ENCODE data around the gene RRAS. TPM values are rescaled to one million over a fixed set of nuclear protein-coding genes. Genes with fewer than 3 reads are reported as not detected.

The RRAS gene
- total RNA-seq, 2 donors from 2014 or later = 11.3 to 13.5 TPM

GRCh38 chr19:49681830-49682229 lies 41.9 kb upstream of the RRAS start:
- Mint-ChIP-seq H3K9me3 (no peaks in the 10 kb centered on the region), H3K36me3 (ENCODE audit: insufficient read depth in 2 of 2) (peaks cover 9 to 30% of the 10 kb centered on the region in 2 donors), H3K4me3 (no peak overlapping the region), H3K27ac (no peak overlapping the region), H3K4me1 (ENCODE audit: low read depth) (peaks cover 41% of the 10 kb centered on the region), H3K27me3 (ENCODE audit: low read depth) (no peaks in the 10 kb centered on the region)
- no peak for DNase-seq
- no peak for ATAC-seq (replicated peaks in 1 of 2)

GRCh38 chr19:49680421-49681351 lies 40.7 kb upstream of the RRAS start:
- ATAC-seq (replicated peaks in 1 of 2) = peak in 1 of 2 donors; percentile 9
- no peaks in the 10 kb centered on the region for H3K27me3 Mint-ChIP-seq (ENCODE audit: low read depth)
- H3K9me3 Mint-ChIP-seq = no peaks in the 10 kb centered on the region
- H3K4me1 Mint-ChIP-seq (ENCODE audit: low read depth) = peaks cover 50% of the 10 kb centered on the region
- no peak overlapping the region for H3K27ac Mint-ChIP-seq
- peaks cover 9 to 29% of the 10 kb centered on the region in 2 donors for H3K36me3 Mint-ChIP-seq (ENCODE audit: insufficient read depth in 2 of 2)
- DNase-seq = peak; percentile 95 to 97
- H3K4me3 Mint-ChIP-seq = peak overlapping the region; percentile 90 to 97

- H3K4me1 Mint-ChIP-seq (ENCODE audit: low read depth) = peaks cover 50% of the 10 kb centered on the region
- H3K27ac Mint-ChIP-seq = peak overlapping the region; percentile 22
- ATAC-seq (replicated peaks in 1 of 2) (no peak), DNase-seq (no peak)
- peaks cover 9 to 23% of the 10 kb centered on the region in 2 donors for H3K36me3 Mint-ChIP-seq (ENCODE audit: insufficient read depth in 2 of 2)
- H3K4me3 Mint-ChIP-seq = peak overlapping the region; percentile 90 to 97
- H3K27me3 Mint-ChIP-seq (ENCODE audit: low read depth) = no peaks in the 10 kb centered on the region
- no peaks in the 10 kb centered on the region for H3K9me3 Mint-ChIP-seq
Observed at GRCh38 chr19:49679771-49680413, 39.9 kb upstream of the RRAS start.

- Mint-ChIP-seq H3K4me3 (peak overlapping the region; percentile 90 to 97), H3K27ac (peak overlapping the region; percentile 46), H3K36me3 (ENCODE audit: insufficient read depth in 2 of 2) (peaks cover 8 to 21% of the 10 kb centered on the region in 2 donors), H3K4me1 (ENCODE audit: low read depth) (peaks cover 50% of the 10 kb centered on the region), H3K9me3 (no peaks in the 10 kb centered on the region), H3K27me3 (ENCODE audit: low read depth) (no peaks in the 10 kb centered on the region)
- ATAC-seq (replicated peaks in 1 of 2) = no peak
- no peak for DNase-seq
Observed at GRCh38 chr19:49678985-49679770, 39.2 kb upstream of the RRAS start.

GRCh38 chr19:49677901-49678674 lies 38.1 kb upstream of the RRAS start:
- no peaks in the 10 kb centered on the region for H3K9me3 Mint-ChIP-seq
- peak overlapping the region; percentile 92 for H3K27ac Mint-ChIP-seq

GRCh38 chr19:49677231-49677900 lies 37.4 kb upstream of the RRAS start, which contains the start of gene PRMT1:
PRMT1 (plus strand) TSS chr19:49677271; CDS start chr19:49677281, 10 bp downstream.
- Mint-ChIP-seq H3K4me1 (ENCODE audit: low read depth) (peaks cover 53% of the 10 kb centered on the region), H3K9me3 (no peaks in the 10 kb centered on the region), H3K36me3 (ENCODE audit: insufficient read depth in 2 of 2) (peaks cover under 1 to 15% of the 10 kb centered on the region in 2 donors), H3K27me3 (ENCODE audit: low read depth) (no peaks in the 10 kb centered on the region), H3K4me3 (peak within 1 kb of the TSS; percentile 90 to 97), H3K27ac (peak within 1 kb of the TSS; percentile 94)
- peak; percentile 14 to 26 for ATAC-seq (replicated peaks in 1 of 2)
- peak; percentile 64 to 72 for DNase-seq

More at GRCh38 chr19:49677901-49678674, 38.1 kb upstream of the RRAS start:
- peaks cover 50% of the 10 kb centered on the region for H3K4me1 Mint-ChIP-seq (ENCODE audit: low read depth)
- peaks cover 3 to 20% of the 10 kb centered on the region in 2 donors for H3K36me3 Mint-ChIP-seq (ENCODE audit: insufficient read depth in 2 of 2)
- peak overlapping the region; percentile 90 to 97 for H3K4me3 Mint-ChIP-seq
- DNase-seq (peak; percentile 82 to 85), ATAC-seq (replicated peaks in 1 of 2) (peak; percentile 11 to 18)
- no peaks in the 10 kb centered on the region for H3K27me3 Mint-ChIP-seq (ENCODE audit: low read depth)

- peaks cover 53% of the 10 kb centered on the region for H3K4me1 Mint-ChIP-seq (ENCODE audit: low read depth)
- H3K4me3 Mint-ChIP-seq = peak overlapping the region; percentile 85 to 90
- H3K27me3 Mint-ChIP-seq (ENCODE audit: low read depth) = no peaks in the 10 kb centered on the region
- peaks cover 0 to 14% of the 10 kb centered on the region in 2 donors for H3K36me3 Mint-ChIP-seq (ENCODE audit: insufficient read depth in 2 of 2)
- H3K27ac Mint-ChIP-seq = peak overlapping the region; percentile 94
- DNase-seq (peak; percentile 98 to 99), ATAC-seq (replicated peaks in 1 of 2) (peak; percentile 82 to 84)
- H3K9me3 Mint-ChIP-seq = no peaks in the 10 kb centered on the region
Observed at GRCh38 chr19:49676784-49677230, 36.9 kb upstream of the RRAS start.

- H3K9me3 Mint-ChIP-seq = no peaks in the 10 kb centered on the region
- peak overlapping the region; percentile 85 to 90 for H3K4me3 Mint-ChIP-seq
- DNase-seq (no peak), ATAC-seq (replicated peaks in 1 of 2) (peak; percentile 8 to 21)
- peak overlapping the region; percentile 94 for H3K27ac Mint-ChIP-seq
- H3K27me3 Mint-ChIP-seq (ENCODE audit: low read depth) = no peaks in the 10 kb centered on the region
- H3K36me3 Mint-ChIP-seq (ENCODE audit: insufficient read depth in 2 of 2) = peaks cover 0 to 14% of the 10 kb centered on the region in 2 donors
- H3K4me1 Mint-ChIP-seq (ENCODE audit: low read depth) = peaks cover 52% of the 10 kb centered on the region
Observed at GRCh38 chr19:49676136-49676783, 36.3 kb upstream of the RRAS start.

- H3K9me3 Mint-ChIP-seq = no peaks in the 10 kb centered on the region
- DNase-seq (peak; percentile 81 to 84), ATAC-seq (replicated peaks in 1 of 2) (no peak)
- no peak overlapping the region for H3K27ac Mint-ChIP-seq
- H3K27me3 Mint-ChIP-seq (ENCODE audit: low read depth) = no peaks in the 10 kb centered on the region
- peak overlapping the region in 1 of 2 donors; percentile 8 for H3K4me3 Mint-ChIP-seq
- peaks cover 22% of the 10 kb centered on the region for H3K4me1 Mint-ChIP-seq (ENCODE audit: low read depth)
- H3K36me3 Mint-ChIP-seq (ENCODE audit: insufficient read depth in 2 of 2) = peaks cover 0 to 16% of the 10 kb centered on the region in 2 donors
Observed at GRCh38 chr19:49672131-49672919, 32.4 kb upstream of the RRAS start.

- Mint-ChIP-seq H3K27me3 (ENCODE audit: low read depth) (no peaks in the 10 kb centered on the region), H3K4me3 (no peak overlapping the region), H3K27ac (no peak overlapping the region), H3K36me3 (ENCODE audit: insufficient read depth in 2 of 2) (peaks cover 0 to 21% of the 10 kb centered on the region in 2 donors), H3K4me1 (ENCODE audit: low read depth) (peaks cover 30% of the 10 kb centered on the region), H3K9me3 (no peaks in the 10 kb centered on the region)
- ATAC-seq (replicated peaks in 1 of 2) (no peak), DNase-seq (no peak)
Observed at GRCh38 chr19:49669516-49669915, 29.6 kb upstream of the RRAS start.

Measured in activated T-cell treated with anti-CD3 and anti-CD28 coated beads, Interleukin-2, amount 50 U/mL, for 72 hours (primary cell).